Osteoblast (primary cell): Measurements from ENCODE around the gene CTDSP2. TPM values are rescaled to one million over a fixed set of nuclear protein-coding genes. Genes with fewer than 3 reads are reported as not detected.

Source experiments
- DNase-seq: peaks from one replicate; pipeline ENCODE4 v3.0.0; 2011; ENCODE audit warnings: low spot score, mixed read lengths; ENCODE audit not compliant: insufficient read length; ENCODE audit errors: missing footprints
- H2AFZ ChIP-seq: 2 replicates; pipeline ENCODE4 v1.6.0; 2011; ENCODE audit warnings: mild to moderate bottlenecking, low read length
- H3K27ac ChIP-seq: 2 replicates; pipeline ENCODE4 v1.5.1; 2011; ENCODE audit warnings: mild to moderate bottlenecking, low read depth, low read length, moderate library complexity
- H3K27me3 ChIP-seq: 2 replicates; pipeline ENCODE4 v1.6.0; 2012; ENCODE audit warnings: mild to moderate bottlenecking, control low read depth, inconsistent platforms, low read length, moderate library complexity; ENCODE audit not compliant: insufficient read depth
- H3K36me3 ChIP-seq: 2 replicates; pipeline ENCODE4 v1.5.1; 2011; ENCODE audit warnings: mild to moderate bottlenecking, low read length, control low read depth, moderate library complexity; ENCODE audit not compliant: insufficient read depth
- H3K4me1 ChIP-seq: 2 replicates; pipeline ENCODE4 v1.5.1; 2011; ENCODE audit warnings: mild to moderate bottlenecking, low read length, control low read depth, moderate library complexity; ENCODE audit not compliant: insufficient read depth
- H3K4me2 ChIP-seq: 2 replicates; pipeline ENCODE4 v1.6.0; 2011; ENCODE audit warnings: mild to moderate bottlenecking, low read length; ENCODE audit not compliant: insufficient read depth
- H3K4me3 ChIP-seq: fragments of 200-600 bp; sonication (generic); 3 replicates; pipeline ENCODE4 v1.5.1; 2012; ENCODE audit warnings: mild to moderate bottlenecking, low read length, inconsistent platforms; ENCODE audit not compliant: insufficient read depth
- H3K79me2 ChIP-seq: 2 replicates; pipeline ENCODE4 v1.6.0; 2012; ENCODE audit warnings: mild to moderate bottlenecking, low read length, control low read depth, inconsistent platforms; ENCODE audit not compliant: insufficient read depth
- H3K9me3 ChIP-seq: 2 replicates; pipeline ENCODE4 v1.5.1; 2011; ENCODE audit warnings: low read depth, low read length, control low read depth
- H4K20me1 ChIP-seq: 2 replicates; pipeline ENCODE4 v1.6.0; 2012; ENCODE audit warnings: mild to moderate bottlenecking, low read length, control low read depth; ENCODE audit not compliant: insufficient read depth
- CTCF ChIP-seq: IDR thresholded peaks from 2 replicates; pipeline ENCODE4 v1.5.1; 2011; ENCODE audit warnings: mild to moderate bottlenecking, low read depth, low read length, moderate library complexity; ENCODE audit errors: extremely low read depth
- total RNA-seq: library from RNA; depleted of rRNA; stranded (reverse); fragments of >200 nt; gene quantifications from 2 replicates; pipeline ENCODE4 v1.2.3, GENCODE V29; 2012

The CTDSP2 gene
- total RNA-seq, 1 donor: 116 TPM

DNA sequence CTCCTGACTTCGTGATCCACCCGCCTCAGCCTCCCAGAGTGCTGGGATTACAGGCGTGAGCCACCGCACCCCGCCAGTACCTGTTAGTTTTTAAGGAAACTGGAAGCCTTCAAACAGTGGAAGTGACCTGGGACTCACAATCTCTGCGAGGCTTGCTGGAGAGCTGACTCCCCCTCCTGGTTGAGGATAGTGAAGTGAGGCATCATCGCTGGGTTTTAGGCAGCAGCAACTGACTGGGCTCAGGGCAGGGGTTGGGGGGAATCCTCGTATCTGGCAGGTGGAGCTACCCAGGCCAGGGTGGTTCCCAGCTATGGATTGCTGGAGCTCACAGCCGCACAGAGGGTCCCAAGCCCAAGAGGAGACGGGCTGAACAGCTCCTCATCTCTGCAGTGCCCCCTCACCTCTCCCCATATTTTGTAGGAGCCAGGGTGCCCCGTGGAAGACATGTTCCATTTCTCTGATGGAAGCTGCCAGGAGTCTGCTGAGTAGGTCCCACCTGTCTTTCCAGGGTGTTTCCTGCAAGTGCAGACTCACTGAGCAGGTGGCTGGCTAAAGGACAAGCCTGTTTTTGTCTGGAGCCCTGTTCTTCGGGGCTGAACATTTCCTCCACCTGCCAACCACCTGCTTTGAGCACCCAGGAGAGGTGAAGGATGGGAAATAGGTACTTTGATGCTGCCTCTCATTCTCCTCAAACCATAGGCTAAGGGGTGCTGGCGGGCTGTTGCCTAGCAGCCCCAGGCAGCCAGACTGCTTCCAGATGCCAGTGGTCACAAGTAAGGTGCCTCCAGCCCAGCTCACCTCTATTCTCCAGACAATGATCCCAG lies 31.1 kb downstream of the CTDSP2 start:
- no peak overlapping the region for H2AFZ ChIP-seq
- no peaks in the 10 kb centered on the region for H3K9me3 ChIP-seq
- H3K4me1 ChIP-seq: peaks cover 22% of the 10 kb centered on the region
- H3K4me2 ChIP-seq: no peak overlapping the region
- H3K27ac ChIP-seq: no peak overlapping the region
- peak; percentile 26 for TF ChIP-seq CTCF
- no peak overlapping the region for H3K4me3 ChIP-seq
- no peaks in the 10 kb centered on the region for H3K79me2 ChIP-seq
- peaks cover 22% of the 10 kb centered on the region for H3K36me3 ChIP-seq
- peaks cover 21% of the 10 kb centered on the region for H4K20me1 ChIP-seq
- DNase-seq: no peak
- no peaks in the 10 kb centered on the region for H3K27me3 ChIP-seq

DNA sequence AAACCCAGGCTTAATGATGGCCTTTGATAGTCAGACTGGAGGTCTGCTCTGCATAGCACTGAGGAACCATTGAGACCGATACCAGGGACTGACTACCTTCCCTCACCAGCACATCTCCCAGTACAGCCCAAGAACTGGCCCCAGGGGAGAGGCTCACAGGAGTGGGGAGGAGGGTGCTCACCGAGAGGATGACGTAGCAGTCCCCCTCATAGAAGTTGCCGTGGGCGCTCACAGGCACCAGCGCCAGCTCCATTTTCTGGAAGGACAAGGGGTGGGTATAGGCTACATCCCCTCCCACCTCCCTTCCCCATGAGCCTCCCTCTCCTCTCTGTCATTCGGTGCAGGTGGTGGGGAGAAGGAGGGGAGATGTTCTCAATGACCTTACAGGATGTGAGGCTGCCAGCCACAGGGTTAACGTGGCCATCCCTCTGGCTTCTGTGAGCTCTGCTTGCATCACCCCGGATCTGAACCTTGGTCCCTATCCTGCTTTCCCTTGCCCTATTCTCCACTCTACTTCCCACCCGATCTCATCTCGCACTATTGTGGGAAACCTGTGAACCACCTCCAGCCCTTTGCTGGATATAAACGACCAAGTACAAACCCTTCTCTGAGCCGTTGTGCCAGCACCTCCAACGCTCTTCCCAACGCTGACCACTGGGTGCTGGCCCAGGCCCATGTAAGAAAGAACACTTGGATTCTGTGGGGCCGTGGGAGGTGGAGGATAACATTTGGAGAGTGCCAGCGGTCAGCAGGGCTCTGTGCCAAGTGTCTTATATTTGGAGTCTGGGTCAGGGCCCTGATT lies 32.4 kb downstream of the CTDSP2 start:
- peak; percentile 37 for TF ChIP-seq CTCF
- H4K20me1 ChIP-seq: peaks cover 21% of the 10 kb centered on the region
- H3K27ac ChIP-seq: no peak overlapping the region
- no peak for DNase-seq
- H3K9me3 ChIP-seq: no peaks in the 10 kb centered on the region
- no peaks in the 10 kb centered on the region for H3K79me2 ChIP-seq
- H3K4me2 ChIP-seq: peak overlapping the region; percentile 28
- H2AFZ ChIP-seq: no peak overlapping the region
- peak overlapping the region; percentile 4 for H3K4me3 ChIP-seq
- H3K36me3 ChIP-seq: peaks cover 17% of the 10 kb centered on the region
- H3K4me1 ChIP-seq: peaks cover 22% of the 10 kb centered on the region
- no peaks in the 10 kb centered on the region for H3K27me3 ChIP-seq

- Histone ChIP-seq H4K20me1 (peaks cover 21% of the 10 kb centered on the region), H3K79me2 (no peaks in the 10 kb centered on the region), H3K27me3 (no peaks in the 10 kb centered on the region), H3K4me2 (no peak overlapping the region), H3K36me3 (peaks cover 16% of the 10 kb centered on the region), H2AFZ (no peak overlapping the region), H3K27ac (no peak overlapping the region), H3K4me1 (peaks cover 22% of the 10 kb centered on the region), H3K4me3 (no peak overlapping the region), H3K9me3 (no peaks in the 10 kb centered on the region)
- DNase-seq: no peak
- TF ChIP-seq CTCF: no peak
Measured at GRCh38 chr12:57813111-57813970, 33.2 kb downstream of the CTDSP2 start.
